Heart left ventricle (tissue), 16 donors: ENCODE data around the gene SPDYE4. TPM values are rescaled to one million over a fixed set of nuclear protein-coding genes. Genes with fewer than 3 reads are reported as not detected.
"Not testable (repeated sequence)": the region's sequence is repeated elsewhere in the genome, so short reads cannot be mapped to it uniquely, and the experiment has no call there.

Experiments used
- ATAC-seq, 4 donors: fragments of 200-7000 bp; cut with Tn5 transposase; one replicate each; pipeline ENCODE4 v1.9.1; 2020 to 2022; ENCODE audit warnings: moderate library complexity in 4 of 4, mild to moderate bottlenecking in 3 of 4, moderate number of reproducible peaks in 1 of 4
- DNase-seq, 5 donors: peaks; one replicate each; pipeline ENCODE4 v3.0.0-alpha.2; 2020
- H3K27ac ChIP-seq, 12 donors: fragments of 200-600 bp; sonication (generic) in 4 of 12; one replicate each; pipeline versions ENCODE4 v1.5.0 to v1.8.0; 2016 to 2022; ENCODE audit warnings: mild to moderate bottlenecking in 2 of 12
- H3K27me3 ChIP-seq, 9 donors: fragments of 200-600 bp; sonication (generic) in 2 of 9; one replicate each; pipeline versions ENCODE4 v1.5.1 to v1.8.0; 2016 to 2022; ENCODE audit warnings: mild to moderate bottlenecking in 3 of 9
- H3K36me3 ChIP-seq, 9 donors: fragments of 200-600 bp; sonication (generic) in 2 of 9; one replicate each; pipeline versions ENCODE4 v1.5.0 to v1.8.0; 2018 to 2022; ENCODE audit warnings: mild to moderate bottlenecking in 2 of 9
- H3K4me1 ChIP-seq, 12 donors: fragments of 200-600 bp; sonication (generic) in 4 of 12; one replicate each; pipeline versions ENCODE4 v1.5.0 to v1.8.0; 2016 to 2022; ENCODE audit warnings: mild to moderate bottlenecking in 3 of 12
- H3K4me3 ChIP-seq, 12 donors: fragments of 200-600 bp; sonication (generic) in 4 of 12; one replicate each; pipeline versions ENCODE4 v1.5.0 to v1.8.0; 2017 to 2022; ENCODE audit warnings: mild to moderate bottlenecking in 9 of 12, moderate library complexity in 4 of 12
- H3K9me3 ChIP-seq, 12 donors: fragments of 200-600 bp; sonication (generic) in 4 of 12; one replicate each; pipeline versions ENCODE4 v1.5.0 to v1.8.0; 2016 to 2022; ENCODE audit warnings: mild to moderate bottlenecking in 1 of 12
- POLR2A ChIP-seq, 2 donors: fragments of 450-650 bp; IDR thresholded peaks; one replicate each; pipeline ENCODE4 v1.6.1; 2017; ENCODE audit warnings: antibody characterized with exemption in 2 of 2, mild to moderate bottlenecking in 2 of 2, moderate library complexity in 2 of 2
- WGBS, 4 donors: extraction: QIAGEN DNeasy Blood & Tissue Kit in 2 of 4; methylation state at CpG; one replicate each; pipeline versions ENCODE4 v1.1.5 to v1.1.7; 2013 to 2018; 5-methylcytosine and 5-hydroxymethylcytosine counted together
- intact Hi-C, 10 donors: fragments of 100-400 bp; cut with DNase I; formaldehyde crosslinking; loops; one replicate each; pipeline versions ENCODE4 v1.11.1 to v1.14.2; 2022
- long read RNA-seq, 3 donors: library from polyadenylated mRNA; unstranded; transcript quantifications; one replicate each; pipeline ENCODE4 v2.0.0, GENCODE V29; 2020 to 2021
- polyA plus RNA-seq, 2 donors: library from polyadenylated mRNA; stranded (reverse); fragments of 200-250 nt; gene quantifications; one replicate each; pipeline ENCODE4 v1.2.3, GENCODE V29; 2013
- total RNA-seq, 9 donors: library from RNA; depleted of rRNA in 2 of 9; stranded (reverse); fragments of >200 nt in 2 of 9; fragmentation: NEBNext Ultra II Directional in 3 of 9; extraction: Animal tissue kit (Norgen Biotek cat#: 25700) in 3 of 9; gene quantifications; one replicate each; pipeline versions ENCODE4 v1.1.0 to v1.2.4, GENCODE V29; 2016 to 2023
- TF ChIP-seq, protein P1 (sequence below), 12 donors: fragments of 200-600 bp; sonication (generic) in 4 of 12; IDR thresholded peaks; one replicate each; pipeline versions ENCODE4 v1.5.0 to v1.8.0; 2018 to 2022; ENCODE audit warnings: antibody characterized with exemption in 12 of 12, mild to moderate bottlenecking in 5 of 12
- donor health status: ischemic (EF 13 %, LVEDD 7.1; RV severe dilation, severe dysfunction).
- donor health status: healthy with polysubstance abuse.
- donor health status: DM: no; HTN: yes; CAD: no.
- donor health status: DM: no; HTN: no; CAD: no.
- donor health status: ischemic (EF 25% LVEDD 6.9; RV normal size, moderate dysfunction).
- donor health status: ischemic (EF 25% LVEDD 5.7; RV mildly dilated, moderate dysfunction).
- donor health status: healthy.
- donor health status: DM: yes; HTN: yes; CAD: no.
- donor health status: ischemic (EF 35%, LVEDD 5.7; RV mildly dilated, moderate dysfunction).
- donor health status: nonischemic (EF 11% LVEDD 7.7; RV severe dilation, severe dysfunction).
- donor health status: DM: yes; HTN: yes; CAD: no.
- donor health status: PGD.
- donor health status: ischemic (EF 29% LVEDD 5.4; RV normal size, mild dysfunction).
- donor health status: nonischemic (EF 23%, LVEDD 6.1; RV moderate dilation, normal function).

The SPDYE4 gene, protein sequence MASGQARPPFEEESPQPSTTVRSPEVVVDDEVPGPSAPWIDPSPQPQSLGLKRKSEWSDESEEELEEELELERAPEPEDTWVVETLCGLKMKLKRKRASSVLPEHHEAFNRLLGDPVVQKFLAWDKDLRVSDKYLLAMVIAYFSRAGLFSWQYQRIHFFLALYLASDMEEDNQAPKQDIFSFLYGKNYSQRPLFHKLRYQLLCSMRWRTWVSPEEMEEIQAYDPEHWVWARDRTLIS
- total RNA-seq (not detected), polyA plus RNA-seq (not detected)
- long read RNA-seq, donor 1, result 0 reads
- long read RNA-seq, donor 2, result 0 reads
- long read RNA-seq, donor 3, result 0 reads

DNA sequence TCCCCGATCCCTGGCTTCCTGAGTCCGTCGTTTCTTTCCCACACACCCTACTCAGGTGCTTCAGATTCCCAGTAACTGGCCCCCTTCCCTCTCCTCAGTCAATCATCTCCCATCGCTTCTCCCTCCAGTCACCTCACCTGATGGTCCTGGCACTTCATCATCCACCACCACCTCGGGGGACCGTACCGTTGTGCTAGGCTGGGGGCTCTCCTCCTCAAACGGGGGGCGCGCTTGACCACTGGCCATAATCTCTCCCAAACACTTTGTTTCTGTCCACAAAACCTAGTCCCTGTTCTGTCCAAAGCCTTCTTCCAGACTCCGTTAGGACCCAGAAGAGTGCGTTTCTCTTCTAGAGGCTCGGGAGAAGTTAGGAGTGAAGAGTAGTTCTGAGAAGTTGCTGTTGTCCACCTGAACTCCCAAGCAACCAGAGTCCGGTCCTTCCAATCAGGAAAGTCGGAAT, at the start of gene SPDYE4:
Gene SPDYE4, minus strand, starts transcription at position 410 of the 460 bp plus-strand sequence. Its CDS starts 164 bp downstream, at position 246.
- intact Hi-C loops, result no loop called here
- no peak within 1 kb of the TSS for H3K27ac ChIP-seq
- ATAC-seq (no peak), DNase-seq (no peak)
- no peak for TF ChIP-seq POLR2A (IDR thresholded peaks at IDR 0.05)
- TF ChIP-seq, protein P1, sequence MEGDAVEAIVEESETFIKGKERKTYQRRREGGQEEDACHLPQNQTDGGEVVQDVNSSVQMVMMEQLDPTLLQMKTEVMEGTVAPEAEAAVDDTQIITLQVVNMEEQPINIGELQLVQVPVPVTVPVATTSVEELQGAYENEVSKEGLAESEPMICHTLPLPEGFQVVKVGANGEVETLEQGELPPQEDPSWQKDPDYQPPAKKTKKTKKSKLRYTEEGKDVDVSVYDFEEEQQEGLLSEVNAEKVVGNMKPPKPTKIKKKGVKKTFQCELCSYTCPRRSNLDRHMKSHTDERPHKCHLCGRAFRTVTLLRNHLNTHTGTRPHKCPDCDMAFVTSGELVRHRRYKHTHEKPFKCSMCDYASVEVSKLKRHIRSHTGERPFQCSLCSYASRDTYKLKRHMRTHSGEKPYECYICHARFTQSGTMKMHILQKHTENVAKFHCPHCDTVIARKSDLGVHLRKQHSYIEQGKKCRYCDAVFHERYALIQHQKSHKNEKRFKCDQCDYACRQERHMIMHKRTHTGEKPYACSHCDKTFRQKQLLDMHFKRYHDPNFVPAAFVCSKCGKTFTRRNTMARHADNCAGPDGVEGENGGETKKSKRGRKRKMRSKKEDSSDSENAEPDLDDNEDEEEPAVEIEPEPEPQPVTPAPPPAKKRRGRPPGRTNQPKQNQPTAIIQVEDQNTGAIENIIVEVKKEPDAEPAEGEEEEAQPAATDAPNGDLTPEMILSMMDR (IDR thresholded peaks at IDR 0.05), result no peak
- no peaks in the 10 kb centered on the region for H3K9me3 ChIP-seq
- no peaks in the 10 kb centered on the region for H3K36me3 ChIP-seq
- H3K4me1 ChIP-seq, result no peaks in the 10 kb centered on the region
- no peaks in the 10 kb centered on the region for H3K27me3 ChIP-seq
- no peak within 1 kb of the TSS for H3K4me3 ChIP-seq
- 86 to 93% (median 91%) methylated on average over 15 of the region's 15 CpGs for WGBS, 4 donors

DNA sequence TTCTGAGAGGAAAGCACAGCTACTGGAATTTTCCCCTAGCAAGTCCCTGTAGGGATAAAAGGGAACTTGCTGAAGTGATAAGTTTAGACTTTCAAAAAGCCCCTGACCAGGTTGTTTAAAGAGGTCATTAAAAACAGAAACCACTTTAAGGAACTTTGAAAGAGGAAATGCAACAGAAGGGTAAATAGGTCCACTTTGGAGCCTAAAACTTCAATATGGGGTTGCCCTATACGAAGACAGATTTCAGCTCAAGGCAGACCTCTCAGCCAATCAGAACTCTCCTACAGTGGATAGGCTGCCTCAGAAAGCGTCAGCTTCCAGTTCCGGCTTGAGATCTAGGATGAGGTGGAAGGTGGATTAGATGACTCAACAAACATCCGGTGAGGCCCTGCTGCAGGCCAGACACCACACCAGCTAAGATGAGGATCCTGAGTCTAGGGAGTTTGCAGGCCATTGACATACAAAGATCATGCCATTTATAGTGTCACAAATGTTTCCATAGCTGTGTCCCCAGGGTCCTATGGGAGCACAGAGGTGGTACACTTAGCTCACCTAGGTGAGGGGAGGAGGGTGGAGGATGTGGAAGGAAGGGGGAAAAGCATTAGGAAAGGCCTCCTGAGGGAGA, 48.7 kb upstream of the SPDYE4 start:
- Histone ChIP-seq H3K4me1 (peaks cover 0 to 16% (median 0%) of the 10 kb centered on the region in 12 donors), H3K36me3 (no peaks in the 10 kb centered on the region), H3K27me3 (no peaks in the 10 kb centered on the region), H3K27ac (peak overlapping the region in 2 of 12 donors; percentile 23 to 81), H3K9me3 (peaks cover 0 to 14% (median 0%) of the 10 kb centered on the region in 12 donors), H3K4me3 (no peak overlapping the region)
- peak in 2 of 4 donors; percentile 38 to 47 for ATAC-seq
- TF ChIP-seq, protein P1 (IDR thresholded peaks at IDR 0.05), result no peak
- TF ChIP-seq POLR2A (IDR thresholded peaks at IDR 0.05), result no peak
- DNase-seq, result no peak
- intact Hi-C loops, result loop anchor here in 3 of 10 donors (10.0 kb wide), 2 partner anchors 88 to 708 kb away; no protein-coding TSS in a partner anchor
- 81 to 87% (median 84%) methylated on average over 4 of the region's 4 CpGs for WGBS, 4 donors

DNA sequence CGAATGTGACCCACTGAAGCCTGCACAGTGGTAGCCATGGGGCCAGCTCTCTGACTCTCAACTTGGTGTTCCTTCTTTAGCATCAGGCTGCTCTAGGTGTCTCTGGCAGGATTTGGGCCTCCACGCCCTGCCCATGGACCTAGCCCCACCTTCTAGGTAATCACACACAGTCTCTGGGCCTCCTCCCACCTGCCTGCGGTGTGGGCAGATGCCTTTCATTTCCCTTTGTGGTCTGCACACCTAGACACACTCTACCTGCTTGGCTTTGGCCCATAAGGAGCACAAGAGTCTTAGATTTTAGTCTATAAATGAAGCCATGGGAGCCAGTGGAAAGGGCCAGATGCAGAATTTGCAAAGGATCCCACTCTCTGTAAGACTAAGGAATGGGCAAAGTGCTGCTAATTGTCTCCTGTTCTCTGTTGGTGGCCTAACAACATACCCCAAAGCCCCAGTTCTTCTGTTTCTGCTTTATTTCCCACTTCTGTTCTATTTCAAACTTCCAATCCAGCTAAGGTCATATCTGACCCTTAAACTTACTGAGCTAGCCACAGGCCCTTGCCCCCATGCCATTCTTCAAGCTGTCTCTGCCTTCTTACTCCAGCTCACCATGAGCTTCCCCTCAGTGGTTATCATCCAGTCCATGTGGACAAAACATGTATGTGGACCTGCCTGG, 48.0 kb upstream of the SPDYE4 start:
- Histone ChIP-seq H3K27me3 (no peaks in the 10 kb centered on the region), H3K4me1 (peaks cover 0 to 16% (median 0%) of the 10 kb centered on the region in 12 donors), H3K27ac (peak overlapping the region in 2 of 12 donors; percentile 23 to 81), H3K9me3 (peaks cover 0 to 13% (median 0%) of the 10 kb centered on the region in 12 donors), H3K36me3 (no peaks in the 10 kb centered on the region), H3K4me3 (no peak overlapping the region)
- WGBS, 4 donors, result 95 to 97% (median 96%) methylated on average over 3 of the region's 3 CpGs
- ATAC-seq (no peak), DNase-seq (no peak)
- intact Hi-C loops, result loop anchor here in 3 of 10 donors (10.0 kb wide), 2 partner anchors 88 to 708 kb away; no protein-coding TSS in a partner anchor
- no peak for TF ChIP-seq POLR2A (IDR thresholded peaks at IDR 0.05)
- TF ChIP-seq, protein P1 (IDR thresholded peaks at IDR 0.05), result no peak

DNA sequence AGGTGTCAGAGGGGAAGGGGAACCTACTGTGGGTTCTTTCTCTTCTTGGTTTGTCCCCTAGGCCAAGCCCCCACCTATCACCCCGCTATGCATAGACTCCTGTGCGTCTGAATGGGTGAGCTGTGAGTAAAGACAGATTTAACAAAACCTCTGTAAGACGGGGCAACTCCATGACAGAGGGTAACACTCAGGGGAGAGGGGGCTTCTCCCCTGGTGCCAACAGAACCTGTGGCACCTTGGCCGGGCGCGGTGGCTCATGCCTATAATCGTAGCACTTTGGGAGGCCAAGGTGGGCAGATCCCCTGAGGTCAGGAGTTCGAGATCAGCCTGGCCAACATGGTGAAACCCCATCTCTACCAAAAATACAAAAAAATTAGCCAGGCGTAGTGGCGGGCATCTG, 47.0 kb upstream of the SPDYE4 start:
- not testable (repeated sequence) for DNase-seq, H3K36me3 ChIP-seq, H3K27me3 ChIP-seq, H3K4me3 ChIP-seq, ATAC-seq, H3K27ac ChIP-seq
- intact Hi-C loops, result loop anchor here in 3 of 10 donors (10.0 kb wide), 2 partner anchors 89 to 709 kb away; no protein-coding TSS in a partner anchor
- WGBS, 4 donors, result 93 to 98% (median 94%) methylated on average over 10 of the region's 10 CpGs
- peaks cover 0 to 16% (median 0%) of the 10 kb centered on the region in 12 donors for H3K4me1 ChIP-seq
- H3K9me3 ChIP-seq, result peaks cover 0 to 13% (median 0%) of the 10 kb centered on the region in 12 donors
